K562 (cell line): ENCODE data around the gene C3orf80.

Source experiments
- BHLHE40 ChIP-seq: IDR thresholded peaks from 2 replicates; pipeline ENCODE4 v1.6.1; 2011; ENCODE audit warnings: low read length, improper control_type of control experiment
- CTCF ChIP-seq, 3 experiments: IDR thresholded peaks in 2 of 3; conservative IDR thresholded peaks in 1 of 3; 2 replicates each; pipeline ENCODE4 v1.5.1; 2011 to 2012; ENCODE audit warnings: low read length in 3 of 3, mild to moderate bottlenecking in 3 of 3, control low read depth in 2 of 3, improper control_type of control experiment in 1 of 3, inconsistent platforms in 1 of 3, low read depth in 1 of 3, mixed read lengths in 1 of 3, moderate library complexity in 1 of 3; ENCODE audit not compliant: insufficient read depth in 2 of 3
- E2F5 ChIP-seq: sonication (generic); formaldehyde crosslinking; IDR thresholded peaks from 2 replicates; pipeline ENCODE4 v1.8.0; 2022; ENCODE audit warnings: mild to moderate bottlenecking, missing genetic modification reagents
- ERF ChIP-seq: fragments of 450-650 bp; formaldehyde crosslinking; IDR thresholded peaks from 2 replicates; pipeline ENCODE4 v1.4.0; 2020; ENCODE audit warnings: mild to moderate bottlenecking, mixed read lengths
- EZH2 ChIP-seq: IDR thresholded peaks from 2 replicates; pipeline ENCODE4 v1.6.1; 2012; ENCODE audit warnings: low read depth, mild to moderate bottlenecking, inconsistent platforms, low read length, borderline replicate concordance
- L3MBTL2 ChIP-seq: fragments of 450-650 bp; IDR thresholded peaks from 2 replicates; pipeline ENCODE4 v1.6.1; 2016; ENCODE audit warnings: mild to moderate bottlenecking, moderate library complexity
- NKRF ChIP-seq: fragments of 450-650 bp; IDR thresholded peaks from 2 replicates; pipeline ENCODE4 v1.6.1; 2016; ENCODE audit warnings: borderline replicate concordance
- PHF20 ChIP-seq: fragments of 450-650 bp; IDR thresholded peaks from 2 replicates; pipeline ENCODE4 v1.6.1; 2018; ENCODE audit not compliant: partially characterized antibody
- SMAD2 ChIP-seq: fragments of 150-350 bp; IDR thresholded peaks from 2 replicates; pipeline ENCODE4 v1.6.1; 2014; ENCODE audit warnings: low read depth, mild to moderate bottlenecking, low read length
- SP1 ChIP-seq: sonication (generic); formaldehyde crosslinking; IDR thresholded peaks from 2 replicates; pipeline ENCODE4 v1.8.1; 2022; ENCODE audit warnings: mild to moderate bottlenecking, missing genetic modification reagents
- TAF1 ChIP-seq: IDR thresholded peaks from 2 replicates; pipeline ENCODE4 v1.6.1; 2011; ENCODE audit warnings: mild to moderate bottlenecking, low read length, moderate library complexity; ENCODE audit not compliant: insufficient read depth, control insufficient read depth, severe bottlenecking; ENCODE audit errors: extremely low read depth
- ZNF512 ChIP-seq: IDR thresholded peaks from 2 replicates; pipeline ENCODE4 v1.6.1; 2016; ENCODE audit warnings: missing genetic modification characterization, missing compliant biosample characterization

- TF ChIP-seq EZH2, result no peak
- no peak for TF ChIP-seq NKRF
- TF ChIP-seq ZNF512 (tag), result no peak
- TF ChIP-seq CTCF (IDR thresholded peaks at IDR 0.05 in 2 of 3, conservative IDR thresholded peaks at IDR 0.05 in 1 of 3; ENCODE audit: insufficient read depth in 2 of 3, low read depth in 1 of 3, low read length in 3 of 3), result no peak
- TF ChIP-seq ERF (CRISPR knock-in tag), result no peak
- TF ChIP-seq L3MBTL2, result no peak
- TF ChIP-seq SMAD2, result no peak
- TF ChIP-seq TAF1, result no peak
- TF ChIP-seq SP1 (CRISPR knock-in tag), result no peak
- TF ChIP-seq E2F5 (CRISPR knock-in tag), result no peak
- TF ChIP-seq BHLHE40, result no peak
- TF ChIP-seq PHF20, result no peak
Measured at GRCh38 chr3:160196511-160197104, 28.6 kb upstream of the C3orf80 start.
